ENCODE data around the gene ZNF655.
"Not testable (repeated sequence)": the region's sequence is repeated elsewhere in the genome, so short reads cannot be mapped to it uniquely, and the experiment has no call there.

The ZNF655 gene

GRCh38 chr7:99549545-99549944 lies 8.9 kb upstream of the ZNF655 start:
- H3K27me3 Mint-ChIP-seq; DNase-seq (ENCODE audit: low spot score in 2 of 2); ATAC-seq (replicated peaks; ENCODE audit: extremely low read depth, poor library complexity, severe bottlenecking); H3K36me3 Mint-ChIP-seq (ENCODE audit: insufficient read depth); H3K4me3 Mint-ChIP-seq; H3K9me3 Mint-ChIP-seq; H3K27ac Mint-ChIP-seq (ENCODE audit: low read depth): not testable (repeated sequence)
- H3K4me1 Mint-ChIP-seq = peaks cover 28% of the 10 kb centered on the region

GRCh38 chr7:99551334-99551733 lies 7.1 kb upstream of the ZNF655 start:
- no peak for ATAC-seq (replicated peaks; ENCODE audit: extremely low read depth, poor library complexity, severe bottlenecking)

GRCh38 chr7:99551767-99552463 lies 6.5 kb upstream of the ZNF655 start, which contains the start of gene FAM200A:
Gene FAM200A, minus strand, starts transcription at chr7:99552114. Its CDS starts 3,707 bp downstream, at chr7:99548407.
- DNase-seq (ENCODE audit: low spot score in 2 of 2) (peak; percentile 61 to 72), ATAC-seq (replicated peaks; ENCODE audit: extremely low read depth, poor library complexity, severe bottlenecking) (peak; percentile 100)
- Mint-ChIP-seq H3K4me3 (peak within 1 kb of the TSS; percentile 89), H3K4me1 (peaks cover 38% of the 10 kb centered on the region), H3K36me3 (ENCODE audit: insufficient read depth) (peaks cover 15% of the 10 kb centered on the region), H3K9me3 (peaks cover 5% of the 10 kb centered on the region), H3K27ac (ENCODE audit: low read depth) (peak within 1 kb of the TSS; percentile 92), H3K27me3 (no peaks in the 10 kb centered on the region)

More at GRCh38 chr7:99551334-99551733, 7.1 kb upstream of the ZNF655 start:
- H3K9me3 Mint-ChIP-seq = peaks cover 5% of the 10 kb centered on the region
- H3K4me3 Mint-ChIP-seq = peak overlapping the region; percentile 89
- peaks cover 15% of the 10 kb centered on the region for H3K36me3 Mint-ChIP-seq (ENCODE audit: insufficient read depth)
- DNase-seq (ENCODE audit: low spot score in 2 of 2) = no peak
- H3K4me1 Mint-ChIP-seq = peaks cover 38% of the 10 kb centered on the region
- H3K27me3 Mint-ChIP-seq = no peaks in the 10 kb centered on the region
- H3K27ac Mint-ChIP-seq (ENCODE audit: low read depth) = peak overlapping the region; percentile 92

- no peak for ATAC-seq (replicated peaks; ENCODE audit: extremely low read depth, poor library complexity, severe bottlenecking)
- Mint-ChIP-seq H3K4me3 (peak overlapping the region; percentile 20), H3K27ac (ENCODE audit: low read depth) (no peak overlapping the region), H3K36me3 (ENCODE audit: insufficient read depth) (peaks cover 18% of the 10 kb centered on the region), H3K4me1 (peaks cover 47% of the 10 kb centered on the region), H3K27me3 (no peaks in the 10 kb centered on the region), H3K9me3 (peaks cover 4% of the 10 kb centered on the region)
- no peak for DNase-seq (ENCODE audit: low spot score in 2 of 2)
Measured at GRCh38 chr7:99553039-99553438, 5.4 kb upstream of the ZNF655 start.

- Mint-ChIP-seq H3K27ac (ENCODE audit: low read depth) (no peak overlapping the region), H3K4me3 (no peak overlapping the region), H3K36me3 (ENCODE audit: insufficient read depth) (peaks cover 31% of the 10 kb centered on the region), H3K4me1 (peaks cover 49% of the 10 kb centered on the region), H3K27me3 (no peaks in the 10 kb centered on the region), H3K9me3 (no peaks in the 10 kb centered on the region)
- no peak for ATAC-seq (replicated peaks; ENCODE audit: extremely low read depth, poor library complexity, severe bottlenecking)
- DNase-seq (ENCODE audit: low spot score in 2 of 2) = no peak
Measured at GRCh38 chr7:99554939-99555338, 3.5 kb upstream of the ZNF655 start.

GRCh38 chr7:99557196-99557607 lies 1.2 kb upstream of the ZNF655 start:
- ATAC-seq (replicated peaks; ENCODE audit: extremely low read depth, poor library complexity, severe bottlenecking) = no peak
- Mint-ChIP-seq H3K9me3 (no peaks in the 10 kb centered on the region), H3K4me3 (peak overlapping the region; percentile 85), H3K36me3 (ENCODE audit: insufficient read depth) (peaks cover 34% of the 10 kb centered on the region), H3K4me1 (peaks cover 52% of the 10 kb centered on the region), H3K27ac (ENCODE audit: low read depth) (peak overlapping the region; percentile 94), H3K27me3 (no peaks in the 10 kb centered on the region)
- DNase-seq (ENCODE audit: low spot score in 2 of 2) = no peak

- ATAC-seq (replicated peaks; ENCODE audit: extremely low read depth, poor library complexity, severe bottlenecking) (peak; percentile 67), DNase-seq (ENCODE audit: low spot score in 2 of 2) (no peak)
- Mint-ChIP-seq H3K4me3 (peak overlapping the region; percentile 85), H3K9me3 (no peaks in the 10 kb centered on the region), H3K36me3 (ENCODE audit: insufficient read depth) (peaks cover 41% of the 10 kb centered on the region), H3K27me3 (no peaks in the 10 kb centered on the region), H3K27ac (ENCODE audit: low read depth) (peak overlapping the region; percentile 94), H3K4me1 (peaks cover 54% of the 10 kb centered on the region)
Measured at GRCh38 chr7:99557940-99558305, 519 bp upstream of the ZNF655 start.

GRCh38 chr7:99559175-99559915 lies 903 bp downstream of the ZNF655 start:
- Mint-ChIP-seq H3K27ac (ENCODE audit: low read depth) (peak overlapping the region; percentile 94), H3K9me3 (no peaks in the 10 kb centered on the region), H3K4me1 (peaks cover 58% of the 10 kb centered on the region), H3K4me3 (peak overlapping the region; percentile 85), H3K36me3 (ENCODE audit: insufficient read depth) (peaks cover 53% of the 10 kb centered on the region), H3K27me3 (no peaks in the 10 kb centered on the region)
- ATAC-seq (replicated peaks; ENCODE audit: extremely low read depth, poor library complexity, severe bottlenecking) = peak; percentile 1
- DNase-seq (ENCODE audit: low spot score in 2 of 2) = peak in 1 of 2 donors; percentile 13

GRCh38 chr7:99560834-99561736 lies 2.6 kb downstream of the ZNF655 start:
- Mint-ChIP-seq H3K4me3 (peak overlapping the region; percentile 85), H3K4me1 (peaks cover 51% of the 10 kb centered on the region), H3K27me3 (no peaks in the 10 kb centered on the region), H3K27ac (ENCODE audit: low read depth) (peak overlapping the region; percentile 24), H3K36me3 (ENCODE audit: insufficient read depth) (peaks cover 65% of the 10 kb centered on the region), H3K9me3 (no peaks in the 10 kb centered on the region)
- ATAC-seq (replicated peaks; ENCODE audit: extremely low read depth, poor library complexity, severe bottlenecking) = no peak
- no peak for DNase-seq (ENCODE audit: low spot score in 2 of 2)

- H3K4me3 Mint-ChIP-seq = no peak overlapping the region
- no peaks in the 10 kb centered on the region for H3K9me3 Mint-ChIP-seq
- peaks cover 66% of the 10 kb centered on the region for H3K36me3 Mint-ChIP-seq (ENCODE audit: insufficient read depth)
- peaks cover 51% of the 10 kb centered on the region for H3K4me1 Mint-ChIP-seq
- H3K27me3 Mint-ChIP-seq = no peaks in the 10 kb centered on the region
- DNase-seq (ENCODE audit: low spot score in 2 of 2) (no peak), ATAC-seq (replicated peaks; ENCODE audit: extremely low read depth, poor library complexity, severe bottlenecking) (no peak)
- no peak overlapping the region for H3K27ac Mint-ChIP-seq (ENCODE audit: low read depth)
Measured at GRCh38 chr7:99561737-99562051, 3.3 kb downstream of the ZNF655 start.

- H3K36me3 Mint-ChIP-seq (ENCODE audit: insufficient read depth) = peaks cover 66% of the 10 kb centered on the region
- H3K27me3 Mint-ChIP-seq = no peaks in the 10 kb centered on the region
- peaks cover 48% of the 10 kb centered on the region for H3K4me1 Mint-ChIP-seq
- H3K27ac Mint-ChIP-seq (ENCODE audit: low read depth) = no peak overlapping the region
- no peak overlapping the region for H3K4me3 Mint-ChIP-seq
- no peaks in the 10 kb centered on the region for H3K9me3 Mint-ChIP-seq
- no peak for DNase-seq (ENCODE audit: low spot score in 2 of 2)
- no peak for ATAC-seq (replicated peaks; ENCODE audit: extremely low read depth, poor library complexity, severe bottlenecking)
Measured at GRCh38 chr7:99562114-99562784, 3.8 kb downstream of the ZNF655 start.

- Mint-ChIP-seq H3K9me3 (no peaks in the 10 kb centered on the region), H3K36me3 (ENCODE audit: insufficient read depth) (peaks cover 70% of the 10 kb centered on the region), H3K4me3 (no peak overlapping the region), H3K27me3 (no peaks in the 10 kb centered on the region), H3K4me1 (peaks cover 44% of the 10 kb centered on the region), H3K27ac (ENCODE audit: low read depth) (no peak overlapping the region)
- no peak for ATAC-seq (replicated peaks; ENCODE audit: extremely low read depth, poor library complexity, severe bottlenecking)
- DNase-seq (ENCODE audit: low spot score in 2 of 2) = no peak
Measured at GRCh38 chr7:99562832-99563231, 4.4 kb downstream of the ZNF655 start.
